Stimulated activated CD4-positive, alpha-beta T cell treated with anti-CD3 and anti-CD28 coated beads, Interleukin-1b, Interleukin-23, amount 100 ng/mL, for 4 hours (primary cell): ENCODE measurements around the gene ZNF683.
"Not testable (repeated sequence)": the region's sequence is repeated elsewhere in the genome, so short reads cannot be mapped to it uniquely, and the experiment has no call there.

Source experiments
- DNase-seq, 2 donors: peaks; one replicate each; pipeline ENCODE4 v3.0.0-alpha.2; 2020; ENCODE audit warnings: low read depth in 2 of 2

ZNF683 gene

DNA sequence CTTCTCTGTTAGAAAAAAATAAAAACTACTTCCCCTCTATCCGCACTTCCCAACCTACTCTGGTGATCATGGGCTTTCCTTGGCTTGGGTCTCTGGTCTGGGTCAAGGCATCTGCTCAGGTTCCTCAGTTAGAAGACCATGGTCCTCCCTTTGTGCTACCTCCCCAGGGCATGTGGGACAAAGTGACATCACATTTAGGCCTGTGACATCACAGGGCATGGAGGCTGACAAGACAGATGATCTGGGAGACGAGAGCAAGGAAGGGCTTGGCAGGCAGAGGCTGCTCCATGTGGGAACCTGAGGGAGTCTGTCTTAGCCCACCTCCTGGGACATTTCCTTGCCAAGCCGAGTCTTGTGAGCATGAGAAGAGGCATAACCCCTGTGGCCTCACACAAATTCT is at the start of gene ZNF683:
Gene ZNF683 (minus strand): TSS at position 140 of the 400 bp plus-strand sequence. CDS start 4,179 bp downstream, outside the sequence.
- DNase-seq = not testable (repeated sequence)

DNA sequence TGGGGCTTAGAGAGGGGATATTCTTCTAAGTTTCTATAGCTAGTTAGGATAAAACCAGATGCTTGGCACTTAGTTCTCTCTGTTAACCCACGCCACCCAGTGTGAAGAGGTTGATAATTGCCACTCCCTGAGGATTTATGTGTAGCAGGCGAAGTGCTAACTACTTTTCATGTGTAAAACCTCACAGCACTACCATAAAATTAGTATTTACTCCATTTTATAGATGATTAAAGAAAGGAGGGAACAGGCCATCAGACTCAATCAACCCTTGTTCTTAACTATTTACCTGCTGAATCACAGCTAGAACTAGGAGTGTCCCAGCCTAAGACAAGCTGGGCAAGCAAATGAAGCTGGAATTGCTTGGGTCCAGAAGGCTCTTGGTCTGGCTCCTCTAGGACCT is 46.9 kb upstream of the ZNF683 start:
- no peak for DNase-seq

DNA sequence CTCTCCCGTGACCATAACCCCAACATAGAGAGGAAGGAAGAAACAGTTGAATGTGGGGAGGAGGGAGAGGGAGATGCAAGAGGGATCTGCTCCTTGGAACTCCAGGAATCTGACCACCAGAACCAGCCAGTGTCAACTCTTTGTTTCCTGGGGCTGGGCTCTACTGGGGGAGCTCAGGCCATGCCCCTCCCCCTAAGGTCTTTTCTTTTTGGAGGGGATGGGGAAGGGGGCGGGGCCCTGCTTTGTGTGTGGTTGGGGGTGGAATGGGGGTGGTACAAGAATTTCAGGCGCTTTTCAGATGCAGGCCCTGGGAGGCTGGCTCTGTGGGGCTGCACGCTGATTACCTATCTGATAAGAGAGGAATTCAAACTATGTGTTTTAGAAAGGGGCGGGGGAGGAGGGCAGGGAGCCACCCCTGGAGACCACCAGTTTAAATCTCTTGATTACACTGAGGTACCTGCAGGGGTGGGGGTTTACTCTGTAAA is 46.4 kb upstream of the ZNF683 start:
- no peak for DNase-seq

DNA sequence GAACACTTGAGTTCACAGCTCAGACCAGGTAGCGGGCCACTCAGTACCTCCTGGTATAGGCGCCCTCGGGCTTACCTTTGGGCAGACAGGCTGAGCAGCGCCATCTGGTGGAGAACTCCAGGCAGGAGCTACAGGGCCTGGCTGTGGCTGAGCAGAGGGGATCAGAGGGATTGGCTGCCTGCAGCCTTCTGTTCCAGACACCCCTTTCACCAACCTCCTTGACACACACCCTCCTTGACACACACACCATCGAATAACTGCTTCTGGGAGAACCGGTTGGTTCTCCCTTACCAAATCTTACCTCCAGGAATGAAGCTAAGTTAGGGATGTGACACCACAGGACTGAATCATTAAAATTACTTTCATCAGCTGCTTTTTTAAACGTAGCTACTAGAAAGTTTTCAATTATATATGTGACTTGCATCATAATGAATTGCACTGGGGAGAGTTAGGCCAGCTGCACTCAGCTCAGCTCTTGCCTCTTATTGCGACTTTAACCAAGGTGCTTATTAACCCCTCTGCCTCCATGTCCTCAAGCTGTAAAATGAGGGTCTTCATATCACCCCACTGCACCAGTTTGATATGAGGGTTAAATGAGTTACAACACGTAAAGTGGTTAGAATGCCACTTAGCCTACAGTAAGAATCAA is 44.7 kb upstream of the ZNF683 start:
- DNase-seq = peak; percentile 75 to 84

DNA sequence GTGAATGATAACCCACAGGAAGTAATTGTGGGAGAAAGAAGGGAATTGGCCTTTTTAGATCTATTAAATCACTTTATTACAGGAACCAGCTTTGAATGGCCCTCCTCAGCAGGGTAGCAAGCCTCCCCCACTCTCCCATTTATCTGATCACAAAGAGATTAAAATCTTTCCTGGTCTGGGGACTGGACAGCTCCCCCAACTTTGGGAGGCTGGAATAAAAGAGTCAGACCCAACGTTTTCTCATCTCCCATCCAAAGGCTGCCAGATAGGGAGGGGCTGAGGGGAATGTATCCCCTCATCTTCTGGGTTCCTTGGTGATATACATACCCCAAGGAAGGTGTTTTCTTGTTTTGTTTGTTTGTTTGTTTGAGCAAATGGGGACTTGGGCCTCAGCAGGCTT is 40.5 kb upstream of the ZNF683 start:
- DNase-seq = no peak

DNA sequence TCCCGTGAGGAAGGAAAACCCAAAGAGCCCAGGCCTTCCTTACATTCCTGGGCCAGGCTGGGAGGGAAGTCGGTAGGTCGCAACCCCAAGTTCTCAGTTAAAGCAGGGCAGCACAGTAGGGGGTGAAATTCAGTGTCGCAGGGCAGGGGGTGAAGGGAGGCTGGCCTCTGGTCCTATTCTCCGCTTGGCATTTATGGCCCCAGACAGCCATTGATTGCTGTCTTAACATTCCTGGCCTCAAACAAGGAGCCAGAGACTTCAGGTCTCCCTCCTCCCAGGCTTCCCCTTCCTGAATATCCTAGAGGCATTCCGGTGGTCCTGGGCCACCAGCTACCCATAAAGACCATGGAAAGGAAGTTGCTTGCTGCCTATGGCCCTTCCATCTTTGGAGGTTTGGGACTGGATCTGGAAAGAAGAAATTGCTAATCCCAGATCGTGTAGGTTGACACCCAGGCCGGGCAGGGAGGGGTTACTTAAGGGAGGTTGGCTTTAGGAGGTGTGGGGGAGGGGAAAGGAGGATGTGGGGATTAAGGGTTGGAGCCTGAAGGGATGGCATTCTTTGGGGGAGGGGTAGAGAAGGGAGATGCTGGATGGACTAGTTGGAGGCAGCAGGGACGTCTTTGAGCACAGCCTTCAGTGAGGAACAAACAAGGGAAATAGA is 39.8 kb upstream of the ZNF683 start:
- DNase-seq = no peak

DNA sequence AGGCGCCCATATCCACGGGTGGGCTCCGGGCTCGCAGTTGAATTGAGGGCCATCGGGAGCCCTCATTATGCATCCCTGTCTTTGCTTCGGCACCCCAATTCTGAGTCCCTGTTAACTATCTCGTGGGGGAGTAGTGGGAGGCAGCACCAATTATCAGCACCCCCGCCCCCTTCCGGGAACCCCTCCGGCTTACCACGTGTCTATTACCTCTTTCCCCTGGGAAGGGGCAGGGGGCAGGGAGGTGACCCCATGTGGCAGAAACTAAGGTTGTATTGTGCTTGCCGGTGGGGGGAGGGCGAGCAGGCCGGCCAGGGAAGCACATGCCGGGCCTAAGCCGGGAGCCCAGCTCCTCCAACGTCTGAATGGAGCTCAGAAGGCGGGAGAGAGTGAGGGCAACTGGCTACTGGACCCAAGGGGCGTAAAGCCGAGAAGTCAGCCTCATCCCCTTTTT is 39.1 kb upstream of the ZNF683 start:
- no peak for DNase-seq

DNA sequence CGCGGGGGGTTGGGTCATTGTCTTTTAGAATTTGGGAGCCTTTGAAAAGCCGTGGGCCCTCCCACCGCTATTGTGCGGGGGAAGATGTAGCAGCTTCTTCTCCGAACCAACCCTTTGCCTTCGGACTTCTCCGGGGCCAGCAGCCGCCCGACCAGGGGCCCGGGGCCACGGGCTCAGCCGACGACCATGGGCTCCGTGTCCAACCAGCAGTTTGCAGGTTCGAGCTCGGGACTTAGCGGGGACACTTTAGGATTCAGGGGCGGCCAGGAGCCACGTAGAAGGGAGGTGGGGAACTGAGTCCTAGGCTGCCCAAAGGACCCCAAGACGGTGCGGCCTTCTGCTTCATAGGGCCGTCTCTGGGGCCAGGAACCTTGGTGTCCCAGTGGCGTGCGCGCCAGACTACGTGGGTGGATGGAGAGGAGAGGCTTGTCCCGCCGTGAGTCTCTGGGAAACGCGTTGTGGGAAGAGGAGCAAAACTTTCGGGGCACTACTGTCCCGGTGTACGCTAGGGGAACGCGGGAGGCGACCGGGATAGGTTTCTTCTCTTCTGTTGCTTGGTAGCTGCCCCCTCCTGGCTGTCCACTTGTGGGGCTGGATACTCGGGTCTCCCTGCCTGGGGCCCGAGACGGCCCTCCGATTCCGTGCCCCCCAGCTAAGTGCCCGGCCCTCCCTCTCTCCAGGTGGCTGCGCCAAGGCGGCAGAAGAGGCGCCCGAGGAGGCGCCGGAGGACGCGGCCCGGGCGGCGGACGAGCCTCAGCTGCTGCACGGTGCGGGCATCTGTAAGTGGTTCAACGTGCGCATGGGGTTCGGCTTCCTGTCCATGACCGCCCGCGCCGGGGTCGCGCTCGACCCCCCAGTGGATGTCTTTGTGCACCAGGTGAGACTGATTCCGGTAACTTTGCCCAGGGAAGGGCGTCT is 38.4 kb upstream of the ZNF683 start, which contains the start of gene LIN28A:
Gene LIN28A (plus strand): TSS at position 112 of the 918 bp plus-strand sequence. CDS start 75 bp downstream, at position 187.
- DNase-seq = no peak

DNA sequence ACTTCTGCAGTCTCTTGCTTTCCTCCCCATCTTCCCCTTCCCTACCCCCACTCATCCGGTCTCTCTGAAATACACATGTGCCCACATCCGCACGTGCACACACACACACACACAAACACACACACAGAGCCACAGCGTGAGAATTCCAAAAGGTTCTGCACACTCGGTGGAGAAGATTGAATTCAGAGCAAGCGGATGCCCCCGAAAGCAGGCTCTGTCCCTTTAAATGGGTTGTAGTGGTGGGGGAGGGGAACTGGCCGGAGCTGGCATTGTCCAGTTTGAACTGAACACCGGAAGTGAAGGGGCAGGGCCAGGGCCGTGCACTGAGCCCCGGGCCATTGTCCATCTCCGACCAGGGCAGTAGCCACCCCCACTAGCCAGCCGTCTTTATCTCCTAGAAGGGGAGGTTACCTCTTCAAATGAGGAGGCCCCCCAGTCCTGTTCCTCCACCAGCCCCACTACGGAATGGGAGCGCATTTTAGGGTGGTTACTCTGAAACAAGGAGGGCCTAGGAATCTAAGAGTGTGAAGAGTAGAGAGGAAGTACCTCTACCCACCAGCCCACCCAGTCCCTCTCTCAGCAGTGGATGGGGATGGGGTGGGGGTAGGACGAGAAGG is 36.7 kb upstream of the ZNF683 start:
- DNase-seq = no peak

DNA sequence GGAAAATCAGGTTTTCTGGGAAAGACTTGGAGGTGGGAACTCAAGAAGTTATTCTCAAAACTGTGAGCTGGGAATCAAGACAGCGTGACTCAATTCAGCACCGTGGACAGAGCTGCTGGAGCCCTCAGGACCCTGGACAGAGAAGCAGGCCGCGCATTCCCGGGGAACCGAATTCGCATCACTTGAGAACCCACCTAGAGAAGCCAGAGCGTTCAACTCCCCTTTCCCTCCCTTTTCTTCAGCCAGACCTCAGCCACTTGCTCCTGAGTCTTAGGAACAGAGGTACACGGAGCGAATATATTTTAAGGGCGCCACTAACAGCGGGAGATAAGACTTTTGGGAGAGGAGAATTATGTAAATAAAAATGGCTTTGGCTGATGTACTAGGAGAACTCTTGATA is 36.1 kb upstream of the ZNF683 start:
- DNase-seq = peak; percentile 70 to 74

DNA sequence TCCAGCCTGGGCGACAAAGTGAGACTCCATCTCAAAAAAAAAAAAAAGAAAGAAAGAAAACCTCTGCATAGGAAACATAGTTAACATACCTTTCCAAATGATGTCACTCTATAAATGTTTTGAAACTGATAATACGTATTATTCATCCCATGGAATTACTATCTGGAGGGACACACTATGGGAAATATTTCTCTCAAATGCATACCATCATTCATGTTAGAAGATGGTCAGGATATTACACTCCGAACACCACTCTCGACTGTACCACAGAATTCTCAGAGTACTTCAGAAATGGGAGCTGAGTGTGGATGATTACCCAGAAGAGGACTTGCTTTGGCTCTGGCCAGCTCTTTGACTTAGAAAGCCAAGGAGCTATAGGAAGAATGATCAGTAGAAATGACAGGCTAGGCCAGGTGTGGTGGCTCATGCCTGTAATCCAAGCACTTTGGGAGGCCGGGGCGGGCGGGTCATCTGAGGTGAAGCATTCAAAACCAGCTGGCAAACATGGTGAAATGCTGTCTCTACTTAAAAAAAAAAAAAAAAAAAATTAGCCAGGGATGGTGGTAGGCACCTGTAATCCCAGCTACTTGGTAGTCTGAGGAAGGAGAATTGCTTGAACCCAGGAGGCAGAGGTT is 32.8 kb upstream of the ZNF683 start:
- no peak for DNase-seq

DNA sequence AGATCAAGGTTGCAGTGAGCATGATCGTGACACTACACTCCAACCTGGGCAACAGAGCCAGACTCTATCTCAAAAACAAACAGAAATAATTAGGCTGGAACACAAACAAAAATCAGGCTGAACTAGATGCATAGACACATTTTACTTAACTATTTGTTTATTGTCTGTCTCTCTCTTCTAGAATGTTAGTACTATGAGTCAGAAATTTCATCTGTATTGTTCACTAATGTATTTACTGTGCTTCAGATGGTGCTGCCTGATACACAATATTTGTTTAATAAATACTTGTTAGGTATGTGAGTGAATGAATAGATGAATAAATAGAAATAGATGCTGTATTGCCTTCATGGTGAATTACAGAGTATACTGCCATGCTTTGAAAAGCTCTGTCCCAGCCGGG is 32.1 kb upstream of the ZNF683 start:
- no peak for DNase-seq

DNA sequence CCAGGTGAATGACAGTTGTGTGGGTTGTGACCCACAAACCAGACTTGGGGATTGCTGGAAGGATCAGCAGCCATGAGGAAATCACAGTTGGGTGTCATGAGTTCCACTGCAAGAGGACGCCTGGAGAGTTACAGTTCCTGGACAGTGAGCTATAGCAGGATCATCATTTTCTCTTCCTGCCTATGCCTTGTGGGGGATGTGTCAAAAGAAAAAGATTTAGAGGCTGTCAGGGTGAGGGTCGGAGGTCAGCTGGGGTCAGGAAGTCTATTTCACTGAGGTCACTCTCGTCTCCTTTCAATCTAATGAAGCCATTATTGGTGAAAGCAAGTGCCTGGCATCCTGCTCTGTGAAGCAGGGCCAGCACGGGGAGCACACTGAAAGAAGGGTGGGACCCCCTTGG is 31.1 kb upstream of the ZNF683 start:
- DNase-seq = no peak

DNA sequence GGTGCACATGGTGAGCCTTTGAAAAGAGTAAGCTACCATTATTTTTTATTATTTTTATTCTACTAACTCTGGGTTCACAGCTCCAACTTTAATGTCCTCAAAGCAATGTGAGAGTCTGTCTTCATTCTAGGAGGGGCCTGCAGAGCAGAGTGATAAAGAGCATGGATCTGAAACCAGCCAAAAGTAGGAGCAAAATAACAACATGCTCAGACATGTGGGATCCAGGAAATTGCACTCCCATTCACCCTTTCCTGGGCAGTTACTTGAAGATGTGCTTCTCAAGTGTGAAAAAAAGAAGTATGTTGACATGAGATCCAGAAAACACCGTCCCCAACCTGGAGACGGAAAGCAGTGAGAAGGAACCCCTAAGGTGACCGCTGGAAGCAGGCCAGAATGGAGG is 29.3 kb upstream of the ZNF683 start:
- no peak for DNase-seq

DNA sequence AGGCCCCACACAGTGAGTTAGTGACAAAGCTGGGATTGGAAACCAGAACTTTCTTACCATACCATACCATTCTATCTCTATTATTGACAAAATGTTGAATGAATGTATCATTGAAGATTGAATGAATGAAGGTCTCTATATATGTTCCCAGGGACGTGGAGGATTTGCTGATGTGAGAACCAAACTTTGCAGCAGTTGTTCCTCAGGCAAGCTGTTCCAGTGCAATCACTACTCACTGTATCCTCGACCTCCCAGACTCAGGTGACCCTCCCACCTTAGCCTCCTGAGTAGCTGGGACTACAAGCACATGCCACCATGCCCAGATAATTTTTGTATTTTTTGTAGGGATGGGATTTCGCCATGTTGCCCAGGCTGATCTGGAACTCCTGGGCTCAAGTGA is 26.5 kb upstream of the ZNF683 start:
- no peak for DNase-seq

DNA sequence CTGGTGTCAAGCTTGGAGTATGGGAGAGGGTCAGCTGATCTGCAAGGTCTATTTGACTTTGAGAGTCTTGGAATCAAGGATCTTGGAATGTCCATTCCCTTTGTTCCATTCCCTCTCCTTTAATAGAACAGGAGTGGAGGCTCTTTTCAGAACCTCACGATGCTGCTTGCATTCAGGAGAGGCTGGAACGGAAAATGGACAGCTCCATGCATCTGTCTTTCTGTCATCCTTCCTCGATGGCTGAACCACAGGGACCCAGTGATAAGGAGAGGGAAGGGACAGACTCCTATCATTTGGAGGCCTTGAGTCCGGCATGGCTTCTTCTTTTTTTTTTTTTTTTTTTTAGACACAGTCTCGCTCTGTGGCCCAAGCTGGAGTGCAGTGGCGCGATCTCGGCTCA is 23.2 kb upstream of the ZNF683 start:
- no peak for DNase-seq

DNA sequence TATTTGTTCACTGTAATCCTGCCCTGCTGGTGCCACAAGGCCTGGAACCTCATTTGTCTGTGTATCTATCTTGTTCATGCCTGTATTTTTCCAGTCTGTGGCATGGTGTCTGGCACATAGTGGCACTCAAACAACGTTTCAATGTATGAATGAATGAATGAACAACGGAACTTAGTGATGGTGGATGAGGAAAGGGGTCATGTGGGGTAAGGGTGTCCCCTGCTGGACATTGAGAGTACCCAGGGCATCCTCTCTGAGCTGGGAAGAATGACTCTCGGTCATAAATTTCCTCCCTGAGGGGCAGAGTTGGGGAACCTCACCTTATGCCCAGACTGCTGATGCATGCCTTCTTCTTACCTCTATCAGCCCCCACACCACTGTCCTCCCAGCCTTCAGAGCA is 18.9 kb upstream of the ZNF683 start:
- DNase-seq = peak in 1 of 2 donors; percentile 15

DNA sequence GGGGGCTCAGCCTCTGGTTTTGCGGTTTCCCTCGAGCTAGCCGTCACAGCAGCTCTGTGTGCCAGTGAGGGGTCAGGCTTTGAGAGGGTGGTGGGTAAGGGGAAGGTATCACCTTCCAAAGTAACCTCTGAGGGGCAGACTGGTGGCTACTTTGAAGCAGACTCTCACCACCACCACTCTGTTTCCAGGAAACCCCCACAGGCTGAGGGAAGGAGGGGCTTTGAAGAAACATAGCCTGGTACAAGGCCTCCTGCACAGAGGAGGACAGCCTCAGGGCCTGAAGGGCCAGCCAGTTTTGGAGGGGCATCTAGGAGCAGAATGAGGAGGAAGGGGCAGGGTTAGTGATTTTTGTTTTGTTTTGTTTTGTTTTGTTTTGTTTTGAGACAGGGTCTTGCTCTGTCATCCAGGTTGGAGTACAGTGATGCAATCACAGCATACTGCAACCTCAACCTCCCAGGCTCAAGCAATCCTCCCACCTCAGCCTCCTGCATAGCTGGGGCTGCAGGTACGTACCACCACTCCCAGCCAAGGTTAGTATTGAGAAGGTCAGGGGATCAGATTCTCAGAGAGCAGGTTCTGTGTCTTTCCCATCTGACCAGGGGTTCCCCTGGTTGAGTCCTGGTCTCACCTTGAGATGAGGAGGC is 17.2 kb upstream of the ZNF683 start:
- no peak for DNase-seq

DNA sequence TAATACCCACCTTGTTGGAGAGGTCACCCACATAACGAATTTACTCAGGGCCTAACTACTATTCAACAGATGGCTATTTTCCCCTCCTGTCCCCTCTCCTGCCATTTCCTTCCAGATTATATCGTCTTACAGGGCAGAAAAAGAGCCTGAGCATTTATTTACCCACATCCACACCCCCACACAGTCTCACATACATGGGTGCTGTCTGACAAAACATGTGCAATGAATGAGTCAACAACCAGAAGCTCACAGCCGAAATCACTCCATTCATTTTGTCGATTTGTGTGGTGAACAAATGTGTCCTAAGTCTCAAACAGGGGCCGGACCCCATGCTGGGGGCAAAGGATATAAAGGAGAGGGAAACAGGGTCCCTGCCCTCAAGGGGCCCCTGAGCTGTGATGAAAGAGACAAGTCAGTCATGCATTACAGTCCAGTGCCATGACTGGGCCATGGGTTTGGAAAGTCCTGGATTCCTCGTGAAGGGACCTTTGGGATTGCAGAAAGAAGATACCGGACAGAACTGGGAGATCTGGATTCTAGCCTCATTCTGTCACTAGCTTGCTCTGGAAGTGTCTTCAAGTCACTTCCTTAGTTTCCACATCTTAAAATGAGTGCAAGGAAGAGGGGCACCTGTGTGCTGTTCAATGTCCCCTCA is 16.4 kb upstream of the ZNF683 start:
- no peak for DNase-seq

DNA sequence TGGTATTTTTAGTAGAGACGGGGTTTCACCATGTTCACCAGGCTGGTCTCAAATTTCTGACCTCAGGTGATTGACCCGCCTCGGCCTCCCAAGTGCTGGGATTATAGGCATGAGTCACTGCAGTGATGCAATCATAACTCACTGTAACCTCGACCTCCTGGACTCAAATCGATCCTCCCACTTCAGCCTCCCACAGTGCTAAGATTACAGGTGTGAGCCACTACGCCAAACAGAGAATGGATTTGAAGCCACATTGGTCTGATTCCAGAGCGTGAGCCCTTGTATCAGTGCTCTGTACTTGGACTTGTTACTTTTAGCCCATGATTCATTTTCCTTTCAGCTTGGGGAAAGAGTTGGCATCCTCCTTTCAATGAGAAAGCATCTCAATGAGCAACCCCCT is 14.9 kb upstream of the ZNF683 start:
- no peak for DNase-seq
